Jurkat, Clone E6-1 (cell line): ENCODE data around the gene REV1.

Experiments
- DNase-seq: peaks from one replicate; pipeline ENCODE4 v3.0.0-alpha.2; 2011; ENCODE audit warnings: low read depth, low spot score
- H3K4me3 ChIP-seq: 2 replicates; pipeline ENCODE4 v1.5.1; 2011; ENCODE audit warnings: mild to moderate bottlenecking, low read length, control low read depth, moderate library complexity

REV1 gene

GRCh38 chr2:99467390-99467789 lies 22.4 kb downstream of the REV1 start:
- no peak overlapping the region for H3K4me3 ChIP-seq
- no peak for DNase-seq

GRCh38 chr2:99461828-99462483 lies 27.9 kb downstream of the REV1 start:
- no peak for DNase-seq
- H3K4me3 ChIP-seq, result no peak overlapping the region

- DNase-seq, result no peak
- no peak overlapping the region for H3K4me3 ChIP-seq
These were observed 31.3 kb downstream of the REV1 start for GRCh38 chr2:99458529-99458928.

- no peak overlapping the region for H3K4me3 ChIP-seq
- DNase-seq, result no peak
These were observed 38.1 kb downstream of the REV1 start for GRCh38 chr2:99451686-99452085.

- DNase-seq, result no peak
- no peak overlapping the region for H3K4me3 ChIP-seq
These were observed 38.5 kb downstream of the REV1 start for GRCh38 chr2:99451280-99451679.

- DNase-seq, result no peak
- H3K4me3 ChIP-seq, result no peak overlapping the region
These were observed 39.6 kb downstream of the REV1 start for GRCh38 chr2:99450199-99450598.

GRCh38 chr2:99448556-99448955 lies 41.3 kb downstream of the REV1 start:
- no peak overlapping the region for H3K4me3 ChIP-seq
- no peak for DNase-seq

GRCh38 chr2:99445065-99445464 lies 44.8 kb downstream of the REV1 start:
- DNase-seq, result no peak
- H3K4me3 ChIP-seq, result no peak overlapping the region

- H3K4me3 ChIP-seq, result no peak overlapping the region
- no peak for DNase-seq
These were observed 45.6 kb downstream of the REV1 start for GRCh38 chr2:99444222-99444621.

GRCh38 chr2:99442837-99443236 lies 47.0 kb downstream of the REV1 start:
- H3K4me3 ChIP-seq, result no peak overlapping the region
- no peak for DNase-seq

GRCh38 chr2:99439971-99440505 lies 49.8 kb downstream of the REV1 start:
- no peak for DNase-seq
- no peak overlapping the region for H3K4me3 ChIP-seq

- no peak overlapping the region for H3K4me3 ChIP-seq
- no peak for DNase-seq
These were observed 52.9 kb downstream of the REV1 start for GRCh38 chr2:99436874-99437273.

GRCh38 chr2:99433340-99433739 lies 56.5 kb downstream of the REV1 start:
- DNase-seq, result no peak
- no peak overlapping the region for H3K4me3 ChIP-seq

GRCh38 chr2:99431587-99432275 lies 58.1 kb downstream of the REV1 start:
- DNase-seq, result no peak
- no peak overlapping the region for H3K4me3 ChIP-seq

- no peak overlapping the region for H3K4me3 ChIP-seq
- peak; percentile 10 for DNase-seq
These were observed 59.1 kb downstream of the REV1 start for GRCh38 chr2:99430614-99431291.

- H3K4me3 ChIP-seq, result no peak overlapping the region
- no peak for DNase-seq
These were observed 64.8 kb downstream of the REV1 start for GRCh38 chr2:99425022-99425421.

- H3K4me3 ChIP-seq, result no peak overlapping the region
- DNase-seq, result no peak
These were observed 65.4 kb downstream of the REV1 start for GRCh38 chr2:99424371-99424770.

- no peak overlapping the region for H3K4me3 ChIP-seq
- no peak for DNase-seq
These were observed 67.2 kb downstream of the REV1 start for GRCh38 chr2:99422599-99422998.

GRCh38 chr2:99421469-99421868 lies 68.3 kb downstream of the REV1 start:
- H3K4me3 ChIP-seq, result no peak overlapping the region
- DNase-seq, result no peak

GRCh38 chr2:99420751-99421299 lies 69.0 kb downstream of the REV1 start:
- no peak overlapping the region for H3K4me3 ChIP-seq
- DNase-seq, result no peak
